DND-41 (cell line): ENCODE data around the gene RALGPS1.

Experiments
- EZH2 ChIP-seq: IDR thresholded peaks from 3 replicates; pipeline ENCODE4 v1.6.1; 2012; ENCODE audit warnings: borderline replicate concordance, low read depth, mild to moderate bottlenecking, moderate library complexity, low read length, inconsistent platforms; ENCODE audit not compliant: severe bottlenecking
- TF ChIP-seq, protein P1 (sequence below): IDR thresholded peaks from 2 replicates; pipeline ENCODE4 v1.5.1; 2012; ENCODE audit warnings: borderline replicate concordance, low read length, moderate library complexity, mild to moderate bottlenecking; ENCODE audit not compliant: poor library complexity, severe bottlenecking; ENCODE audit errors: extremely low read depth

DNA sequence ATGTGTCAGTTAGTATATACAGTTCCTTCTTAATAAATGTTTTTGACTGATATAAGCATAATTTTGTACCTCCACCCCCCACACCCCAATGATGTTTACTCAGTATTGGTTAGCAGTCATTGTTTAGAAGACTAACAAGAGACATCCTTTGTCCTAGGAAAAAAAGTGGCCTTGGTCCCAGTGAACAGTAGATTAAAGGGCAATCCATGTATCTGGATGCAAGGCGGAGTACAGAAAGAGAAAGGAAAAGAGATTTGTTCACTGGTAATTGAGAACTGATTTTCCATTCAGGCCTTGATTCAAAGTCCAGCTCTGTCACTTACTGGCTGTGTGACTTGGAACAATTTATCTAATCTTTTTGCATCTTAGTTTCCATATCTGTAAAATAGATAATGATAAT lies 4.6 kb downstream of the RALGPS1 start:
- TF ChIP-seq, protein P1, sequence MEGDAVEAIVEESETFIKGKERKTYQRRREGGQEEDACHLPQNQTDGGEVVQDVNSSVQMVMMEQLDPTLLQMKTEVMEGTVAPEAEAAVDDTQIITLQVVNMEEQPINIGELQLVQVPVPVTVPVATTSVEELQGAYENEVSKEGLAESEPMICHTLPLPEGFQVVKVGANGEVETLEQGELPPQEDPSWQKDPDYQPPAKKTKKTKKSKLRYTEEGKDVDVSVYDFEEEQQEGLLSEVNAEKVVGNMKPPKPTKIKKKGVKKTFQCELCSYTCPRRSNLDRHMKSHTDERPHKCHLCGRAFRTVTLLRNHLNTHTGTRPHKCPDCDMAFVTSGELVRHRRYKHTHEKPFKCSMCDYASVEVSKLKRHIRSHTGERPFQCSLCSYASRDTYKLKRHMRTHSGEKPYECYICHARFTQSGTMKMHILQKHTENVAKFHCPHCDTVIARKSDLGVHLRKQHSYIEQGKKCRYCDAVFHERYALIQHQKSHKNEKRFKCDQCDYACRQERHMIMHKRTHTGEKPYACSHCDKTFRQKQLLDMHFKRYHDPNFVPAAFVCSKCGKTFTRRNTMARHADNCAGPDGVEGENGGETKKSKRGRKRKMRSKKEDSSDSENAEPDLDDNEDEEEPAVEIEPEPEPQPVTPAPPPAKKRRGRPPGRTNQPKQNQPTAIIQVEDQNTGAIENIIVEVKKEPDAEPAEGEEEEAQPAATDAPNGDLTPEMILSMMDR = no peak
- TF ChIP-seq EZH2 = no peak
